ENCODE data around the gene VPS16.

Gene VPS16

GRCh38 chr20:2879146-2879545 lies 38.6 kb downstream of the VPS16 start:
- no peak for DNase-seq
- H3K4me1 ChIP-seq = no peaks in the 10 kb centered on the region

GRCh38 chr20:2880650-2881049 lies 40.1 kb downstream of the VPS16 start:
- Histone ChIP-seq H3K4me1 (no peaks in the 10 kb centered on the region), H3K36me3 (no peaks in the 10 kb centered on the region), H3K9me3 (no peaks in the 10 kb centered on the region), H3K27me3 (no peaks in the 10 kb centered on the region), H3K4me3 (ENCODE audit: low read depth, low read length) (no peak overlapping the region)
- TF ChIP-seq CTCF (IDR thresholded peaks at IDR 0.05; ENCODE audit: low read depth, low read length) = no peak
- no peak for DNase-seq

More at GRCh38 chr20:2879146-2879545, 38.6 kb downstream of the VPS16 start:
- TF ChIP-seq CTCF (IDR thresholded peaks at IDR 0.05; ENCODE audit: low read depth, low read length) = no peak
- Histone ChIP-seq H3K9me3 (no peaks in the 10 kb centered on the region), H3K36me3 (no peaks in the 10 kb centered on the region), H3K4me3 (ENCODE audit: low read depth, low read length) (no peak overlapping the region), H3K27me3 (no peaks in the 10 kb centered on the region)

- Histone ChIP-seq H3K27me3 (no peaks in the 10 kb centered on the region), H3K9me3 (no peaks in the 10 kb centered on the region), H3K4me1 (no peaks in the 10 kb centered on the region), H3K4me3 (ENCODE audit: low read depth, low read length) (no peak overlapping the region), H3K36me3 (no peaks in the 10 kb centered on the region)
- DNase-seq = no peak
- TF ChIP-seq CTCF (IDR thresholded peaks at IDR 0.05; ENCODE audit: low read depth, low read length) = no peak
Observed at GRCh38 chr20:2883726-2884637, 43.4 kb downstream of the VPS16 start.

GRCh38 chr20:2887715-2888114 lies 47.2 kb downstream of the VPS16 start:
- H3K27me3 ChIP-seq = no peaks in the 10 kb centered on the region
- no peaks in the 10 kb centered on the region for H3K4me1 ChIP-seq
- TF ChIP-seq CTCF (IDR thresholded peaks at IDR 0.05; ENCODE audit: low read depth, low read length) = no peak
- DNase-seq = no peak
- H3K9me3 ChIP-seq = no peaks in the 10 kb centered on the region
- H3K36me3 ChIP-seq = no peaks in the 10 kb centered on the region
- no peak overlapping the region for H3K4me3 ChIP-seq (ENCODE audit: low read depth, low read length)

- no peak for DNase-seq
- Histone ChIP-seq H3K9me3 (no peaks in the 10 kb centered on the region), H3K4me1 (no peaks in the 10 kb centered on the region), H3K36me3 (no peaks in the 10 kb centered on the region), H3K4me3 (ENCODE audit: low read depth, low read length) (no peak overlapping the region), H3K27me3 (no peaks in the 10 kb centered on the region)
- TF ChIP-seq CTCF (IDR thresholded peaks at IDR 0.05; ENCODE audit: low read depth, low read length) = no peak
Observed at GRCh38 chr20:2888224-2888955, 47.8 kb downstream of the VPS16 start.

- no peaks in the 10 kb centered on the region for H3K36me3 ChIP-seq
- DNase-seq = no peak
Observed at GRCh38 chr20:2889209-2889608, 48.7 kb downstream of the VPS16 start.

More at GRCh38 chr20:2889209-2889608, 48.7 kb downstream of the VPS16 start:
- H3K4me1 ChIP-seq = no peaks in the 10 kb centered on the region
- no peaks in the 10 kb centered on the region for H3K27me3 ChIP-seq
- no peak overlapping the region for H3K4me3 ChIP-seq (ENCODE audit: low read depth, low read length)
- no peak for TF ChIP-seq CTCF (IDR thresholded peaks at IDR 0.05; ENCODE audit: low read depth, low read length)
- H3K9me3 ChIP-seq = no peaks in the 10 kb centered on the region

All from BE2C (cell line).